HG02759 (cell line): Measurements from ENCODE around the gene CREB3L2.
A peak's percentile ranks its signal among the peaks of the same experiment; 100 is the strongest.
"Not testable (repeated sequence)": the region's sequence is repeated elsewhere in the genome, so short reads cannot be mapped to it uniquely, and the experiment has no call there.

Experiments
- ATAC-seq: cut with Tn5 transposase; IDR thresholded peaks from one replicate; pipeline ENCODE4 v1.9.1; 2021; ENCODE audit warnings: mild to moderate bottlenecking, moderate library complexity; ENCODE audit not compliant: unreplicated experiment

Gene CREB3L2

DNA sequence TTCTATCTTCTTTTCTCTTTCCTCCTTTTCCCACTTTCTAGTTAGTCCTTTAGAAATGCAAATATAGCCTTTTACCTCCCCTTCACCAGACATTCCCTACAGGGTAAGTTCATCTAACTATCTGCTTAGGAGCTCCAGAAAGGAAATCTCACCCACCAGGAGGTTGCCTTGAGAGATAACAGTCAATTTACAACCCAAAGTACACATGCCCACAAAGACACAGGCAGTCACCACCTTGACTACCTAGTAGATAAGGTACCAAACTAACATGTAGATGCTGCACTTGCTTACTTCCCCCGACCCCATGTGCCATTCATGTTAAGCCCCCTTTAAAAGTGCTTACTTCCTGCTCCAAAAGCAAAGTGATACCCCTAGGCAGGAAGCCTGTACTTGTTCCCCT lies 12.8 kb upstream of the CREB3L2 start:
- no peak for ATAC-seq

DNA sequence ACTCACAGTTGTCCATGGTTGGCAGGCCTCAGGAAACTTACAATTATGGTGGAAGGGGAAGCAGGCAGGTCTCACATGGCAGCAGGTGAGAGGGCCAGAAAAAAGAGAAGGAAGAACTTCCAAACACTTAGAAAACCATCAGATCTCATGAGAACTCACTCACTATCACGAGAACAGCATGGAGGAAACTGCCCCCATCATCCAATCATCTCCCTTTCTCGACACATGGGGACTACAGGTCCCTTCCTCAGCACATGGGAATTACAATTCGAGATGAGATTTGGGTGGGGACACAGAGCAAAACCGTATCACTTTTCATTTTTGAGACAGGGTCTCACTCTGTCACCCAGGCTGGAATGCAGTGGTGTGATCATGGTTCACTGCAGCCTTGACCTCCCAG lies 12.3 kb upstream of the CREB3L2 start:
- not testable (repeated sequence) for ATAC-seq

DNA sequence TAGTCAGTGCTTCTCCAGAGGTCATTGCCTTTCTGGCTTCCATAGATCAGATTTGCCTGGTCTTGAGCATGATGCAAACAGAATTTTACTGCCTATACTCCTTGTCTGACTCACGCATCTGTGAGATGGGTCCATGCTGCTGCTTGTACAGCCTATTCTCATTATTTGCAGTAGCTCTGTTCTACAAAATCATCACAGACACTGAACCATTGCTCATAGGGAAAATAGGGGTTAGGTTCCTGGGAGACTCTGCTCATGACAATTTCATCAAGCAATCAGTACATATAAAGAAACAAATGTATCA lies 7.4 kb upstream of the CREB3L2 start:
- ATAC-seq, result no peak

DNA sequence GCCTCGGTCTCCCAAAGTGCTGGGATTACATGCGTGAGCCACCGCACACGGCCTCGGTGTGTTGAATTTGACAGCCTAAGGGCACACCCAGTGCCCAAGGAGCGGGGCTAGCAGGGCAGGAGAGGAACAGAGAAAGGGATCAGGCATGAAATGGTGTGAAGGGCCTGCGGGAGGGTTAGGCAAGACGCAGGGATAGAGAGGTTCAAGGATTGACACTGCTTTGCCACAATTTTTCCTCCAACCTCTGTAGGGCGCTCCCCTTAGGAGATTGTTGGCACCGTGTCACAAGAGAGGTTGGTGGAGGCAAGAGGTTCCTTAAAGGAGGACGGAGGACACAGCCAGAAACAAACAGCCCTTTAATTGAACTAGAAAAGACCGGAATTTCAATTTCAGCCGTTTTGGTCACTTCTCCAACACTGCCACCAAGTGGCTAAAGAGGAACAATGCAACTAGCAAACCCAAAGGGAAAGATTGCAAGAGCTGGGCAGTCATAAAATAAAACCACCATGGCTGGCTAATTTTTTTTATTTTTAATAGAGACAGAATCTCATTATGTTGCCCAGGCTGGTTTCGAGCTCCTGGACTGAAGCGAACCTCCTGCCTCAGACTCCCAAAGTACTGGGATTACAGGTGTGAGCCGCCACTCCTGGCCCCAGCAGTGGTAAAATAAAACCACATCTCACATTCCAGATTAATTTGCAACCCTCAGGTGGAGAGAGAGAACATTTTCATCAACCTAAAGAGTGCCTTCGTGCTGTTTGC lies 6.9 kb upstream of the CREB3L2 start:
- peak; percentile 59 for ATAC-seq

DNA sequence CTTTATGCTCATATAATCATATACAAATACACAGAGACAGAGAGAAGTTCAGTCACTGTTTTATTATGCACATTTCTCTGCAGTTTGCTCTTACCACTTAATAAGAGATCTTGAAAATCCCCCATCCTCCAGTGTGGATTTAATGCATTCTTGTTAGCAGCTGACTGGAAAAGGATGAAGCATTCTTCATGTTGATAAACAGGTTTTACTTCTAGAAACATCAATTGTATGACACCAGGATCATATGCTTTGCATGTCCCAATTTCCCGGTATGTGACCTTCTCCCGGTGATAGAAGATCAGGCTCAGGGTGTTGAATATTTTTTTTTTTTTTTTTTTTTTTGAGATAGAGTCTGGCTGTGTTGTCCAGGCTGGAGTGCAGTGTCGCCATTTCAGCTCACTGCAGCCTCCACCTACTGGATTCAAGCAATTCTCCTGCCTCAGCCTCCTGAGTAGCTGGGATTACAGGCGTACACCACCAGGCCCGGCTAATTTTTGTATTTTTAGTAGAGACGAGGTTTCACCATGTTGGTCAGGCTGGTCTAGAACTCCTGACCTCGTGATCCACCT lies 6.2 kb upstream of the CREB3L2 start:
- ATAC-seq, result no peak

DNA sequence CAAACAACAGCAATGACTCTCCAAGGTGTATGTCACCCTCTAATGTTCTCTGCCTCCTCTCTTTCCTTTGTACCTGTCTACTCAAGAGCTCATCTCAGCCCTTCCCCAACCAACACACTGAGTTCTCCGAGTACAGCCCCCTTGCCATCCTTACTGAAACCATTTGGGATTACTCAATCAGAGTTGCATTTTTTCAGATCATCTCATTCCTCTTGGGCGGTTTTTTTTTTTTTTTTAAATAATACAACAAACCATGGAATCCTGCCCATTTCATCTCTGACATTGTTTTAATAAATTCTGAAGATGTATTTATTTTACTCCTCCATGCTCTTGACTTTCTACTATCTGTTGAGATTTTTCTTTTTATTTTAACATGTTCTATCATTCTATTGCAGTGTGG lies 4.2 kb upstream of the CREB3L2 start:
- no peak for ATAC-seq

DNA sequence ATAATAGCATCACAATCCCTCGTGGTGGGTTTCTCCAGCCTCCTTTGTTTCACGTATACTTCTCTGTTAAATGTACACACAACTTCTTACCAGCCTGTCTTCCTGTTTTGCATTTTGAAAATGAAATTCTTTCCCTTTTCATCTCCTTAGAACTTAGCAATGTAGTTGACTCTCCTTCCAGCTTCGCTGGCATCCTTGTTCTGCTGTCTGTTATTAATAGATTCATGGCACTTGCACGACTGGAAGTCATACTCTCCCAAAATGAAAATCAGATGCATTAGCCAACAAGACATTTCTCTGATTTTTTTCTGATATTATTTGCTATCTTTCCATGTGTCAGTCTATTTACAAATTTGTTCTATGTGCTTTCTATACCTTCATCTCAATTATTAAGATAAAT lies 3.0 kb upstream of the CREB3L2 start:
- ATAC-seq, result no peak

DNA sequence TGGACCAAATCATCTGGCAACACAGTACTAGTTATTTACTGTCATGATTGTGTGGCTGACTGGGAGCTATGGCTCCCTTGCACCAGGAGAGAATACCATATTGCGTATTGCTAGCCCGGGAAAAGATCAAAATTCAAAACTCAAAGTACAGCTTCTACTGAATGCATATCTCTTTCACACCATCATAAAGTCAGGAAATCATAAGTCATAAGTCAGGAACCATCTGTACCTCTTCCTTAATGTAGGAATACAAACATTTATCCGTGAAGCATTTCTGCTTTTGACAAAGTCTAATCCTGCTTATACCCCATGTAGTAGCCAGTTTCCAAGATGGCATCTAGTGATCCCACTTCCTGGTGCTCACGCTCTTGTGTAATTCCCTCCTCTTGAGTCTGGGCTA lies 2.2 kb upstream of the CREB3L2 start:
- no peak for ATAC-seq

DNA sequence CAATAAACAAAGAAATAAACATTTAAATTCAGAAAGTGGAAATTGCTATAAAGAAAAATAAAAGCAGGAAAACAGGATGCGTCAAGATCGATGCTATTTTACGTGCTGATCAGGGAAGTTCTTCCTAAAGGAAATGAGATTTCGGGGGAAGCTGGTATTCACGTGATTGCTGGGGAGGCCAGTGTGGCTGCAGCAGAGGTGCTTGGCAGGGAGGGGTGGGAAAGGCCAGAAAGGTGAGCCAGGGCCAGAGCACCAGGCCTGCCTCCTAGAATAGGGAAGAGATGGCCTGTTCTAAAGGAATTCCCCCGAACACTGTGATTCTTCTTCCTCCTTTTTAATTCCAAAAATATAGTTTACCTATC lies 923 bp upstream of the CREB3L2 start:
- ATAC-seq, result no peak

DNA sequence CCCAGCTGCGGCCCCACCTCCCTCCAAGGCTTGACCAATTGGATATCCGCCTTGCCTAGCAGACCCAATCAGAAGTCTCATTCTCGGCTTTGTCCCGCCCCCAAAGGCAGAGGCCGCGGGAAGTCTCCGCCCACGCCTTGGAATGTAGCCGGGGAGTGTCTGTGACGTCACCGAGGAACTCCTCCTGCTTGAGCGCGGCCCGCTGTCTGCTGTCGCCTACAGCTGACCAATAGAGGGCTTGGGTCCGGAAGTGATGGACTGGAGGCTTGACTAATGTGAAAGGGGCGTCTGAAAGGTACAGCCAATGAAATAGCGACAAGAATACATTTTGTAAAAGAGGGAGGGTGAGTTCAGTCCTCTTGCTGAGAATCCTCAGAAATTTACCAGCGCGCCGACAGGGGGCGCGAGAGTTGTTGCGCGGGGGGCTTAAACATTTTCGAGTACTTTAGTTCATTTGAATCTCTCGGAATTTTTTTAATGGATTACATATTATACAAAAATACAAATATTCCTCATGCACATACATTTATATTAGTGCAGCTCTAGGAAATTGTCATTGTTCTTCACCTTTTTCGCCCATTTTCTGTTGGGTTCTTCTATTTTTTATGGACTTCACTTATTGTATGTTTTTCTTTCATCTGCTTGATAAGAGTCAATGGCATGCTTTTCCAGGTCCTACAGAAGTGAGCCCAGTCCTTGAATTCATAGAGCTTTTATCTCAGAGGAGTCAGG lies 376 bp upstream of the CREB3L2 start:
- peak; percentile 96 for ATAC-seq

DNA sequence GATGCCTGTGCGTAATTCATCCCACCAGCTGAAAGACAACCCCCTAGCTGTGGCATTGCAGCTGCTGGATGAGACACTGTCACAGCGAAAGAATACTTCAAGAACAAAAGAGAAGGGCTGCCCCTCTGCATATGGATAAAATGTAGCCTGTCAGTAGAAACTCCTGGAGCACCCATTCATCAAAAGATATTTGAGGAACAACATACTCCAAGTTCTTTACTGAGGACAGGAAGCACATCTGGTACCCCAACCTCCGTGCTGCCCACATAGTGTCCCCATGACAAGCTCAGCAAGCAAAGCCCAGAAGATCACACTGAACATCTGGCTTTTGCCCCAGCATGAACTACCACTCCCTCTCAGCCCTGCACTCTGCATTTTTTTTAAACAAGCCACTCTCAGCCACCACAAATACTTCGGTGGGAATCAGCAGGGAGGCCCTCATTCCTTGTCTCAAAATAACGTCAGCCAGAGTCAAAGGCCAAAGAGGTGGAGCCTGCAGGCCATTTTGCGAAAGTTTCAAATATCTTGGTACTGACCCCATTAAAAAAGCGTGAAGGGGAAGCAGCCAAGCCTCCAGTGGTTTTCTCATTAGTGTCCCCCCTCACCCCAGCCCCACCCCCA lies 1.7 kb downstream of the CREB3L2 start:
- ATAC-seq, result no peak

DNA sequence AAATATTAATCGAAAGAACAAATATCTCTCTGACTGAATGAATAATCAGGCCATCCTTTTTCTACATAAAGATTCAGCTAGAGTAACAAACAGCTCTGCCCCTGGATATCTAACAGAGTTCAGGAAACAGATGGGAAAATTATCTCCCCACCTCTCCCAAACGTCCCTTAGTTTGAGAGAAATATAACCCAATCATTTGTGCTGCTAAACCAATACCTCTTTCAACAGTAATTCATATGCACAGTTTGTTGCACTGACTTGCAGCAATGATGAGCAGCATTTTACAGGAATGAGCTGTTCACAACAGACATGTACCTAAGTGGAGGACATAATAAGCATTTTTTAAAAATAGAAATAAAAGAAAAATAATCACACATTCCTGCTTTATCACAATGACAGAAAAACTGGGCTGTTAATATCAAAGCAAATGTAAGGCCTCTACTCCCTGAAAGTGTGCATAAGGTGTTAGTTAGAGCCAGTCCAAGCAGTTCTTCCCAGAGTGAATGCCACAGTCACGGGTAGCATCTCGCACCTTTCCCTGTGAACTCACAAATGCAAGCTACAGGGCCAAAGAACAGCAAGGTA lies 2.3 kb downstream of the CREB3L2 start:
- ATAC-seq, result no peak

DNA sequence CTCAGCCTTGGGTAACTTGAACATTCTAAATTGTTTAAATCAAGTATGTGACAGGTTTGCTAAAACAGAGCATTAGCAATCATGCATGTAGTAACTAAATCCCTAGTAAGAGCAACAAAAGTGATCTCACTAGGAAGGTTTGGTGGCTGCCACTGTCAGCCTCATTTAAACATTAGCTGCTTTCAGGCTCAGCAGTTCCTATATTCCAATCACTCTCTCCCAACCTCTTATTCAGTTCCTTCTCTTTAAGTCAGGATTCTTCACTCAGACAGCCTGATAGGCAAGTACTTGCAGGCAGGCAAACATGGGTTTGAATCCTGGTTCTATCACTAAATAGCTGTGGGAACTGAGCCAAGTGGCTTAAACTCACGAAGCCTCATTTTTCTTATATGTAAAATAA lies 3.6 kb downstream of the CREB3L2 start:
- no peak for ATAC-seq

DNA sequence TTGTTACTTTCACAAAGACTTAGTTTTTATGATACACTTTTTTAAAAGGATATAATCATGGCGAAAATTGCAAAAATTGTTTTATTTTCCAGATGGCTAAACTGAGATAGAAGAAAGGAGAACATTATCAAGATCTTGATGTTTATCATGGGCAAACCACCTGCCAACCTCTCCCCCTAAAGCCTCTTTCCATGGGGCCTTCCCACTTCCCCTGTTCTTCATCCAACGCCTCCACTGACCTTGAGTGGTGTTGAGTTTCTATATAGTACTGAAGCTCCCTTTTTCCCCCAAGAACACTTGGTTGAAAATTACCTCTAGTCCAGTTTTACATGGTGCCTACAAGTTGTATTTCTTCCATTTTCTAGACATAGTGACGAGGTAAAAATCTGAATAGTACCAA lies 5.0 kb downstream of the CREB3L2 start:
- no peak for ATAC-seq

DNA sequence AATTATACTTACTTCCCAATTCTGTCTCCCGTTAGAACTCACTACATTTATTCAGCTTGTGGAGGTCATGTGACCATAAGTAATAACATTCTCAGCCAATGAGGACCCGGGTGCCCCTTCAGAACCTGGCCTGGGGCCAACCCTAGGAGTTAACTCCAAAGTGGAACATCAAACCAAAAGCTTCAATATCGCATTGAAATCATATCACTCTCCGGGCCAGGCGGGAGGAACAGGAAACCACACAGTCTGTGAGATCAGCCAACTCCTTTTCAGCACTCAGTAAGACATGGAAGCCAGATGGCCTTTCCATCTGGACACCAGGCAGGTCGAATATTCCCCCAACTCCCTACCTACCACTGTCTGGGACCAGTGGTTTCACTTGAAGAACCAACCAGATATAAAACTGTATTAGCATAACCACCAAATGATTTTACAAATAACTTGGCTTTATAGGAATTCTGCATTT lies 5.5 kb downstream of the CREB3L2 start:
- no peak for ATAC-seq

DNA sequence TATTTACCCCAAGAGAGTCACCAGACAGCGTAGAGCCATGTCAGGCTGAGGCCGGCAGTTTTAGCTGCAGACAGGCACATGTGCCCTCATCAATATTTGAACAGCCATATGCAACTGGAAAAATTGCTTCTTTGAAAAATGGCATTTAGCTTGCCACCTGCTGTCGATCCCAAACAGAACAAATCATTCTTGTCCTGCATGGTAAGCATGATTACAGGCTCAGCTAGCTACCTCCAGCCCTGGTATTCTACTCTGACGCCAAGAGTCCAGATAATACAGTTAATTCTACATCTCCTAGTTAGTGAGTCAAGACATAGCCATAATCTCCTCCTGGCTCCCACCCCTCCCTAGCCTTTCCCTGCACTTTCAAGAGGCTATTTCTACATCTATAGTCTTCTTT lies 7.7 kb downstream of the CREB3L2 start:
- no peak for ATAC-seq

DNA sequence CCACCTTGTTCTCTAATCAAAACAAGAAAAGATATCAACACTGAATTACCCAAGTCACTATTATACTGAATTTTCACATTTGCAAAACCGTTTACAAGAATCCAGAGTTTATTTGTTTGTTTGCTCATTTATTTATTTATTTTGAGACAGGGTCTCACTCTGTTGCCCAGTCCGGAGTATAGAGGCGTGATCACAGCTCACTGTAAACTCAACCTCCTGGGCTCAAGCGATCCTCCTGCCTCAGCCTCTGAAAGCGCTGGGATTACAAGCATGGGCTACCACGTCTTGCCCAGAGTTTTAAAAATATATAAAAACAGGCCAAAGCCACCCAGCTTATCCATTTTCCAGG lies 8.5 kb downstream of the CREB3L2 start:
- ATAC-seq, result no peak

DNA sequence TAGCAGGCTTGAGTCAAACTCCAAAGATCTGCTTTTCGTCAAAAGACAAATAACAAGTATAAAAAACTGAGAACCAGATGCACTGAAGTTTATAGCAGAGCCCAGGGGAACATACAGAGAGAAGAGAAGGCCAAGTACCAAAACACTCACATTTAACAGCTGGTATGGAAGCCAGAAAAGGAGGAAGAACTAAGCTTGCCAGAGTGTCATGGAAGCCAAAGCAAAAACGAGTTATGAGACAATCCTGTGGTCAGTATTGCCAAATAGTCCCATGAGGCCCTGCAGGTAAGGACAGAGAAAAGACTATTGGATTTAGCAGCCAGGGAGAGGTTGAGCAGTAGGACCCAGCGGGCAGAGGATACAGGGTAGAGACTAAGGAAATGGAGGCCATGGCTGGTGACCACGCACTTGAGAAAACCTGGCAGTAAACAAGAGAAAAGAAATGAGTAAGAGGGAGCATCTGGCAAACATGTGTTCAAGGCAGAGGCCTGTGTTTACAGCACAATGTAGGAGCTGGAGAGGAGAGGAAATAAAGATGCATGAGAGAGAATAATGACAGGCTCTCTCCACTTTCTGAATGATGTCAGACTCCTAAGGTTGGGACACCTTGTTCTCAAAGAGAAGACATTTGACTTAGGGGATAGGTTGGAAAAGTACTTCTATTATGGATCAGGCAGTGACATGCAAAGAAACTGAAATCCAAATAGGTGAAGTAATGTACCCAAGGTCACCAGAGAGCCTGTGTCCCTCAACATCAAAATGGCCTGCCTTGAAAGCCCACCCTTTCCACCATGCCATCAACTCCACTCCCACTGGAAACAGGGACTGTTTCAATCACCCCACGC lies 9.1 kb downstream of the CREB3L2 start:
- peak; percentile 55 for ATAC-seq

DNA sequence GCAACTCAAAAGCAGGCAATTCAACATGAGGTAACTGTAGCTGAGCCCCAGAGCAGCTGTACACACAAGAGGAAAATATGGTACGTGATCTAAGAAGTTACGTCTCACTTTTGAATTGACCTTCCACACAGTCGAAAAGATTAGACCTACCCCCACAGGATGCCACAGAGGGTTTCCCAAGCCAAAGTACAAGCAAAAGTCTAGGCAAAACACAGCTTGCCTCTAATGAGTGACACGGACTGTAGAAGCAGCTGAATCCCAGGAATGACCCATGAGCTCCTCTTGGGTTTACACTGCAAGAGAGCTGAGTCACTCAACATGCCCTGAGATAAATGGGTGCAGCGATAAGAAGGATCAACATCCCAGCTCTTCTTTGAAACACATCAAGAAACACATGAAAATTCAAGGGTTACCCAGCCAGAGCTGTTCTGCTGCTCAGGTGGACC lies 9.8 kb downstream of the CREB3L2 start:
- ATAC-seq, result no peak

DNA sequence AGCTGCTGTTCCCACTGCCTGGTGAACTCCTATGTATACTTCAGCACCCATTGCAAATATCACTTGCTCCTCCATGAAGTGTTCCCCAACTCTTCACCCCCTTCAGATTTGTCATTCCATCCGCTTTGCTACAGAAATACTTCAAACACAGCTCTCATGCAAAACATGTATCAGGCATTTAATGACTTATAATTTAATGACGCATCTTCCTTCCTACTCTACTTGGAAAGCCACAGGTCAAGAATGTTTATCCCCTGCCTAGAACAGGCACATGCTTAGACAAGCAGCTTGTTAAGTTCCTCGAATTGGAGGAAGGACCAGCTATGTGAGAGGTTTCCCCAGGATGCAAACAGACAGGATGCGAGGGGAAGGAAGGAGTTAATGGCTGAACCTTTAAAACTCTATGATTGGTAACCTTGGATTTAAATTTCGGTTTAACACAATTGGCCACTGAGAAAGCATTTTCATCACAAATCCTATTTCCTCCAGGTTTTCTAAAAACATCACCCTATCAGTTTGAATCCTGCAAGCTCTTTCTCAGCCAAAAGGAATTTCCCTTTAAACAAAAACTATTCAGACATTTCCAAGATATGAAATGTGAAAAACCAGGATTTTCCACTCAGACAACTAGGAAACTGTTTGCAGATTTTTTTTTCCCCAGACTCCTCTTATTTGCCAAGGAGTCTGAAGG lies 11.5 kb downstream of the CREB3L2 start:
- ATAC-seq, result no peak
